ENCODE results near the gene FAM120B. TPM values are rescaled to one million over a fixed set of nuclear protein-coding genes. Genes with fewer than 3 reads are reported as not detected.
A peak's percentile ranks its signal among the peaks of the same experiment; 100 is the strongest.
"Not testable (repeated sequence)": the region's sequence is repeated elsewhere in the genome, so short reads cannot be mapped to it uniquely, and the experiment has no call there.

Gene FAM120B
- total and polyA plus RNA-seq, 4 experiments from 2014 or later = 22.7 to 48.6 (median 40.1) TPM

GRCh38 chr6:170262489-170263088 lies 44.0 kb upstream of the FAM120B start:
- Mint-ChIP-seq H3K9me3 (peaks cover 0 to 2% (median 0%) of the 10 kb centered on the region in 8 donors), H3K4me3 (no peak overlapping the region), H3K4me1 (no peaks in the 10 kb centered on the region), H3K27me3 (peaks cover 4 to 10% of the 10 kb centered on the region in 2 donors), H3K36me3 (no peaks in the 10 kb centered on the region), H3K27ac (no peak overlapping the region)
- H3K4me3 ChIP-seq (ENCODE audit: low read length in 2 of 2) = no peak overlapping the region
- no peak for DNase-seq
- H3K4me1 ChIP-seq (ENCODE audit: insufficient read depth, low read length) = no peaks in the 10 kb centered on the region
- intact Hi-C loops (cut with micrococcal nuclease) = no loop called here
- POLR2A ChIA-PET (ENCODE audit: partially characterized antibody) = no interaction called here
- CTCF ChIA-PET (ENCODE audit: partially characterized antibody) = interaction anchor here (0.7 kb wide), 1 partner anchor 9 kb away, joined by 3 read pairs; no protein-coding TSS in a partner anchor
- no peaks in the 10 kb centered on the region for H3K9me3 ChIP-seq (ENCODE audit: control insufficient read depth in 1 of 2, low read length in 2 of 2)
- no peak overlapping the region for H3K27ac ChIP-seq (ENCODE audit: low read depth, low read length)
- no peaks in the 10 kb centered on the region for H3K27me3 ChIP-seq (ENCODE audit: insufficient read depth, low read length)
- no peaks in the 10 kb centered on the region for H3K36me3 ChIP-seq (ENCODE audit: insufficient read depth, low read length)

- H3K36me3 ChIP-seq (ENCODE audit: insufficient read depth, low read length) = no peaks in the 10 kb centered on the region
- ChIA-PET CTCF (ENCODE audit: partially characterized antibody) (interaction anchor here (0.7 kb wide), 1 partner anchor 9 kb away, joined by 3 read pairs; no protein-coding TSS in a partner anchor), POLR2A (ENCODE audit: partially characterized antibody) (no interaction called here)
- no peaks in the 10 kb centered on the region for H3K9me3 ChIP-seq (ENCODE audit: control insufficient read depth in 1 of 2, low read length in 2 of 2)
- Mint-ChIP-seq H3K27ac (no peak overlapping the region), H3K4me1 (no peaks in the 10 kb centered on the region), H3K36me3 (no peaks in the 10 kb centered on the region), H3K27me3 (peaks cover 4 to 10% of the 10 kb centered on the region in 2 donors), H3K9me3 (peaks cover 0 to 2% (median 0%) of the 10 kb centered on the region in 8 donors), H3K4me3 (no peak overlapping the region)
- H3K27ac ChIP-seq (ENCODE audit: low read depth, low read length) = no peak overlapping the region
- no peaks in the 10 kb centered on the region for H3K27me3 ChIP-seq (ENCODE audit: insufficient read depth, low read length)
- no peak for DNase-seq
- intact Hi-C loops (cut with micrococcal nuclease) = no loop called here
- no peaks in the 10 kb centered on the region for H3K4me1 ChIP-seq (ENCODE audit: insufficient read depth, low read length)
- H3K4me3 ChIP-seq (ENCODE audit: low read length in 2 of 2) = no peak overlapping the region
Measured at GRCh38 chr6:170263410-170263809, 43.1 kb upstream of the FAM120B start.

- no peak overlapping the region for H3K4me3 Mint-ChIP-seq
- intact Hi-C loops (cut with micrococcal nuclease) = no loop called here
- H3K9me3 ChIP-seq (ENCODE audit: control insufficient read depth in 1 of 2, low read length in 2 of 2) = no peaks in the 10 kb centered on the region
- no peak overlapping the region for H3K27ac ChIP-seq (ENCODE audit: low read depth, low read length)
- CTCF ChIA-PET (ENCODE audit: partially characterized antibody) = no interaction called here
- H3K27ac Mint-ChIP-seq = no peak overlapping the region
- no peak for DNase-seq
- no peaks in the 10 kb centered on the region for H3K4me1 Mint-ChIP-seq
- no peaks in the 10 kb centered on the region for H3K4me1 ChIP-seq (ENCODE audit: insufficient read depth, low read length)
- H3K4me3 ChIP-seq (ENCODE audit: low read length in 2 of 2) = no peak overlapping the region
- POLR2A ChIA-PET (ENCODE audit: partially characterized antibody) = no interaction called here
- no peaks in the 10 kb centered on the region for H3K27me3 ChIP-seq (ENCODE audit: insufficient read depth, low read length)
- peaks cover 0 to 2% (median 0%) of the 10 kb centered on the region in 8 donors for H3K9me3 Mint-ChIP-seq
- H3K36me3 ChIP-seq (ENCODE audit: insufficient read depth, low read length) = no peaks in the 10 kb centered on the region
- H3K27me3 Mint-ChIP-seq = peaks cover 4 to 10% of the 10 kb centered on the region in 2 donors
- H3K36me3 Mint-ChIP-seq = no peaks in the 10 kb centered on the region
Measured at GRCh38 chr6:170264086-170264485, 42.5 kb upstream of the FAM120B start.

GRCh38 chr6:170264644-170265043 lies 41.9 kb upstream of the FAM120B start:
- intact Hi-C loops (cut with micrococcal nuclease); CTCF ChIA-PET (ENCODE audit: partially characterized antibody); H3K36me3 Mint-ChIP-seq; POLR2A ChIA-PET (ENCODE audit: partially characterized antibody); DNase-seq; H3K4me1 Mint-ChIP-seq; H3K36me3 ChIP-seq (ENCODE audit: insufficient read depth, low read length); H3K27me3 ChIP-seq (ENCODE audit: insufficient read depth, low read length); H3K4me1 ChIP-seq (ENCODE audit: insufficient read depth, low read length); H3K27ac Mint-ChIP-seq; H3K27ac ChIP-seq (ENCODE audit: low read depth, low read length); H3K4me3 Mint-ChIP-seq; H3K4me3 ChIP-seq (ENCODE audit: low read length in 2 of 2); H3K9me3 ChIP-seq (ENCODE audit: control insufficient read depth in 1 of 2, low read length in 2 of 2); H3K9me3 Mint-ChIP-seq: not testable (repeated sequence)
- H3K27me3 Mint-ChIP-seq = peaks cover 4 to 10% of the 10 kb centered on the region in 2 donors

- Mint-ChIP-seq H3K9me3 (peaks cover 0 to under 1% (median 0%) of the 10 kb centered on the region in 8 donors), H3K4me3 (no peak overlapping the region), H3K4me1 (no peaks in the 10 kb centered on the region), H3K36me3 (no peaks in the 10 kb centered on the region), H3K27ac (no peak overlapping the region), H3K27me3 (peaks cover 4 to 8% of the 10 kb centered on the region in 2 donors)
- Histone ChIP-seq H3K27me3 (ENCODE audit: insufficient read depth, low read length) (no peaks in the 10 kb centered on the region), H3K27ac (ENCODE audit: low read depth, low read length) (no peak overlapping the region), H3K36me3 (ENCODE audit: insufficient read depth, low read length) (no peaks in the 10 kb centered on the region), H3K4me3 (ENCODE audit: low read length in 2 of 2) (no peak overlapping the region), H3K9me3 (ENCODE audit: control insufficient read depth in 1 of 2, low read length in 2 of 2) (no peaks in the 10 kb centered on the region), H3K4me1 (ENCODE audit: insufficient read depth, low read length) (no peaks in the 10 kb centered on the region)
- intact Hi-C loops (cut with micrococcal nuclease) = no loop called here
- ChIA-PET CTCF (ENCODE audit: partially characterized antibody) (no interaction called here), POLR2A (ENCODE audit: partially characterized antibody) (no interaction called here)
- no peak for DNase-seq
Measured at GRCh38 chr6:170265655-170266054, 40.9 kb upstream of the FAM120B start.

- no peaks in the 10 kb centered on the region for H3K36me3 Mint-ChIP-seq
- H3K27ac Mint-ChIP-seq = peak overlapping the region in 1 of 7 donors; percentile 9
- intact Hi-C loops (cut with micrococcal nuclease) = no loop called here
- Histone ChIP-seq H3K9me3 (ENCODE audit: control insufficient read depth in 1 of 2, low read length in 2 of 2) (no peaks in the 10 kb centered on the region), H3K27me3 (ENCODE audit: insufficient read depth, low read length) (no peaks in the 10 kb centered on the region), H3K27ac (ENCODE audit: low read depth, low read length) (no peak overlapping the region), H3K36me3 (ENCODE audit: insufficient read depth, low read length) (no peaks in the 10 kb centered on the region), H3K4me3 (ENCODE audit: low read length in 2 of 2) (no peak overlapping the region), H3K4me1 (ENCODE audit: insufficient read depth, low read length) (peaks cover 3% of the 10 kb centered on the region)
- peaks cover under 1 to 5% (median under 1%) of the 10 kb centered on the region in 4 donors for H3K4me1 Mint-ChIP-seq
- H3K4me3 Mint-ChIP-seq = no peak overlapping the region
- peaks cover 4 to 8% of the 10 kb centered on the region in 2 donors for H3K27me3 Mint-ChIP-seq
- no peak for DNase-seq
- ChIA-PET POLR2A (ENCODE audit: partially characterized antibody) (no interaction called here), CTCF (ENCODE audit: partially characterized antibody) (no interaction called here)
- no peaks in the 10 kb centered on the region for H3K9me3 Mint-ChIP-seq
Measured at GRCh38 chr6:170266061-170266825, 40.3 kb upstream of the FAM120B start.

- CTCF ChIA-PET (ENCODE audit: partially characterized antibody) = no interaction called here
- Histone ChIP-seq H3K9me3 (ENCODE audit: control insufficient read depth in 1 of 2, low read length in 2 of 2) (no peaks in the 10 kb centered on the region), H3K4me3 (ENCODE audit: low read length in 2 of 2) (no peak overlapping the region), H3K36me3 (ENCODE audit: insufficient read depth, low read length) (no peaks in the 10 kb centered on the region), H3K4me1 (ENCODE audit: insufficient read depth, low read length) (peaks cover 17% of the 10 kb centered on the region), H3K27ac (ENCODE audit: low read depth, low read length) (no peak overlapping the region), H3K27me3 (ENCODE audit: insufficient read depth, low read length) (no peaks in the 10 kb centered on the region)
- no peaks in the 10 kb centered on the region for H3K9me3 Mint-ChIP-seq
- H3K27me3 Mint-ChIP-seq = peaks cover 8 to 9% of the 10 kb centered on the region in 2 donors
- H3K36me3 Mint-ChIP-seq = no peaks in the 10 kb centered on the region
- DNase-seq = no peak
- H3K4me3 Mint-ChIP-seq = no peak overlapping the region
- intact Hi-C loops (cut with micrococcal nuclease) = no loop called here
- no peak overlapping the region for H3K27ac Mint-ChIP-seq
- POLR2A ChIA-PET (ENCODE audit: partially characterized antibody) = no interaction called here
- peaks cover 8 to 19% (median 11%) of the 10 kb centered on the region in 4 donors for H3K4me1 Mint-ChIP-seq
Measured at GRCh38 chr6:170267688-170268087, 38.9 kb upstream of the FAM120B start.

Measured in CD4-positive, alpha-beta memory T cell (primary cell).